A673 (cell line): ENCODE measurements around the gene ASIC3.

Experiments used
- EZH2 ChIP-seq: fragments of 200-600 bp; sonication (generic); IDR thresholded peaks from 2 replicates; pipeline ENCODE4 v1.6.1; 2017; ENCODE audit warnings: borderline replicate concordance, low read depth, mild to moderate bottlenecking, mixed read lengths, antibody characterized with exemption, low read length; ENCODE audit not compliant: poor library complexity, severe bottlenecking
- TF ChIP-seq, protein P1 (sequence below): fragments of 300-800, 200-600 bp; sonication (generic); conservative IDR thresholded peaks from 2 replicates; pipeline ENCODE4 v1.5.1; 2017; ENCODE audit warnings: low read depth, mild to moderate bottlenecking, antibody characterized with exemption, low read length, moderate library complexity, mixed read lengths

- TF ChIP-seq EZH2 = no peak
- TF ChIP-seq, protein P1, sequence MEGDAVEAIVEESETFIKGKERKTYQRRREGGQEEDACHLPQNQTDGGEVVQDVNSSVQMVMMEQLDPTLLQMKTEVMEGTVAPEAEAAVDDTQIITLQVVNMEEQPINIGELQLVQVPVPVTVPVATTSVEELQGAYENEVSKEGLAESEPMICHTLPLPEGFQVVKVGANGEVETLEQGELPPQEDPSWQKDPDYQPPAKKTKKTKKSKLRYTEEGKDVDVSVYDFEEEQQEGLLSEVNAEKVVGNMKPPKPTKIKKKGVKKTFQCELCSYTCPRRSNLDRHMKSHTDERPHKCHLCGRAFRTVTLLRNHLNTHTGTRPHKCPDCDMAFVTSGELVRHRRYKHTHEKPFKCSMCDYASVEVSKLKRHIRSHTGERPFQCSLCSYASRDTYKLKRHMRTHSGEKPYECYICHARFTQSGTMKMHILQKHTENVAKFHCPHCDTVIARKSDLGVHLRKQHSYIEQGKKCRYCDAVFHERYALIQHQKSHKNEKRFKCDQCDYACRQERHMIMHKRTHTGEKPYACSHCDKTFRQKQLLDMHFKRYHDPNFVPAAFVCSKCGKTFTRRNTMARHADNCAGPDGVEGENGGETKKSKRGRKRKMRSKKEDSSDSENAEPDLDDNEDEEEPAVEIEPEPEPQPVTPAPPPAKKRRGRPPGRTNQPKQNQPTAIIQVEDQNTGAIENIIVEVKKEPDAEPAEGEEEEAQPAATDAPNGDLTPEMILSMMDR = no peak
Observed at GRCh38 chr7:151063212-151063561, 14.9 kb downstream of the ASIC3 start.
